HG03558 (cell line): ENCODE results near the gene TMEM60.
"Not testable (repeated sequence)": the region's sequence is repeated elsewhere in the genome, so short reads cannot be mapped to it uniquely, and the experiment has no call there.

Source experiments
- ATAC-seq: cut with Tn5 transposase; IDR thresholded peaks from one replicate; pipeline ENCODE4 v1.9.1; 2021; ENCODE audit warnings: moderate number of reproducible peaks; ENCODE audit not compliant: unreplicated experiment; ENCODE audit errors: extremely low read depth

TMEM60 gene

GRCh38 chr7:77812290-77812685 lies 14.1 kb upstream of the TMEM60 start:
- ATAC-seq: no peak

GRCh38 chr7:77811516-77812289 lies 13.5 kb upstream of the TMEM60 start:
- no peak for ATAC-seq

- ATAC-seq: no peak
These were observed 10.3 kb upstream of the TMEM60 start for GRCh38 chr7:77808517-77808916.

GRCh38 chr7:77806425-77806824 lies 8.2 kb upstream of the TMEM60 start:
- ATAC-seq: no peak

GRCh38 chr7:77802557-77803405 lies 4.5 kb upstream of the TMEM60 start:
- ATAC-seq: no peak

- no peak for ATAC-seq
These were observed 2.5 kb upstream of the TMEM60 start for GRCh38 chr7:77800730-77801129.

- ATAC-seq: no peak
These were observed 1.9 kb upstream of the TMEM60 start for GRCh38 chr7:77800158-77800557.

- no peak for ATAC-seq
These were observed 1.1 kb upstream of the TMEM60 start for GRCh38 chr7:77799078-77799964.

- ATAC-seq: peak; percentile 4
These were observed 370 bp downstream of the TMEM60 start for GRCh38 chr7:77797734-77798393.

GRCh38 chr7:77796960-77797359 lies 1.3 kb downstream of the TMEM60 start:
- no peak for ATAC-seq

GRCh38 chr7:77796109-77796508 lies 2.1 kb downstream of the TMEM60 start:
- no peak for ATAC-seq

- ATAC-seq: no peak
These were observed 4.2 kb downstream of the TMEM60 start for GRCh38 chr7:77794000-77794399.

- ATAC-seq: no peak
These were observed 6.3 kb downstream of the TMEM60 start for GRCh38 chr7:77791956-77792355.

GRCh38 chr7:77791336-77791735 lies 6.9 kb downstream of the TMEM60 start:
- ATAC-seq: no peak

GRCh38 chr7:77788327-77788902 lies 9.8 kb downstream of the TMEM60 start:
- no peak for ATAC-seq

- no peak for ATAC-seq
These were observed 11.5 kb downstream of the TMEM60 start for GRCh38 chr7:77786741-77787140.

GRCh38 chr7:77786018-77786417 lies 12.2 kb downstream of the TMEM60 start:
- ATAC-seq: no peak

- not testable (repeated sequence) for ATAC-seq
These were observed 13.8 kb downstream of the TMEM60 start for GRCh38 chr7:77784426-77784825.

GRCh38 chr7:77783545-77783944 lies 14.7 kb downstream of the TMEM60 start:
- no peak for ATAC-seq

GRCh38 chr7:77783111-77783510 lies 15.1 kb downstream of the TMEM60 start:
- no peak for ATAC-seq
